HFFc6 (cell line): Measurements from ENCODE around the gene IQCH. TPM values are rescaled to one million over a fixed set of nuclear protein-coding genes. Genes with fewer than 3 reads are reported as not detected.

Experiments used
- DNase-seq: peaks from one replicate; pipeline ENCODE4 v3.0.0-alpha.2; 2018
- H3K27ac Mint-ChIP-seq: 2 replicates; pipeline ENCODE4 v1.8.0; 2020; ENCODE audit warnings: mild to moderate bottlenecking, mixed read lengths
- H3K27me3 Mint-ChIP-seq: 2 replicates; pipeline ENCODE4 v1.8.0; 2021; ENCODE audit warnings: mild to moderate bottlenecking, moderate library complexity, mixed read lengths; ENCODE audit not compliant: insufficient read depth
- H3K36me3 Mint-ChIP-seq: 2 replicates; pipeline ENCODE4 v1.8.0; 2021; ENCODE audit warnings: low read depth, mixed read lengths
- H3K4me1 Mint-ChIP-seq: 2 replicates; pipeline ENCODE4 v1.8.0; 2020; ENCODE audit warnings: low read depth, mixed read lengths
- H3K4me3 Mint-ChIP-seq: 2 replicates; pipeline ENCODE4 v1.8.0; 2020; ENCODE audit warnings: mild to moderate bottlenecking, moderate library complexity, mixed read lengths
- H3K9me3 Mint-ChIP-seq: 2 replicates; pipeline ENCODE4 v1.8.0; 2020; ENCODE audit warnings: mild to moderate bottlenecking, mixed read lengths
- CTCF ChIP-seq: fragments of 200-600 bp; sonication (generic); IDR thresholded peaks from 2 replicates; pipeline ENCODE4 v1.5.0; 2021; ENCODE audit warnings: antibody characterized with exemption, mild to moderate bottlenecking
- total RNA-seq, 6 experiments: library from RNA; stranded (reverse); fragmentation: NEBNext Ultra II Directional; extraction: Animal tissue kit (Norgen Biotek cat#: 25700); gene quantifications; 2 replicates in 1 of 6; 3 replicates in 5 of 6; pipeline ENCODE4 v1.2.3, GENCODE V29; 2021

IQCH gene
- total RNA-seq, 6 experiments from 2014 or later = 1.1 to 2.2 (median 1.5) TPM

- Mint-ChIP-seq H3K4me3 (peak within 1 kb of the TSS; percentile 89), H3K9me3 (no peaks in the 10 kb centered on the region), H3K4me1 (peaks cover 31% of the 10 kb centered on the region), H3K36me3 (peaks cover 12% of the 10 kb centered on the region; the same call in 1 of the 2 replicates), H3K27me3 (no peaks in the 10 kb centered on the region), H3K27ac (peak within 1 kb of the TSS; percentile 96)
- peak; percentile 65 for DNase-seq
- no peak for TF ChIP-seq CTCF
These were observed 266.6 kb downstream of the IQCH start, which contains the start of gene C15orf61 for GRCh38 chr15:67521029-67521782. Gene C15orf61, plus strand, starts transcription at chr15:67521131. Its CDS starts 118 bp downstream, at chr15:67521249.

- H3K27ac Mint-ChIP-seq = peak overlapping the region; percentile 96
- peaks cover 36% of the 10 kb centered on the region for H3K4me1 Mint-ChIP-seq
- H3K27me3 Mint-ChIP-seq = no peaks in the 10 kb centered on the region
- peak overlapping the region; percentile 89 for H3K4me3 Mint-ChIP-seq
- H3K36me3 Mint-ChIP-seq = peaks cover 18% of the 10 kb centered on the region
- peak; percentile 57 for DNase-seq
- no peaks in the 10 kb centered on the region for H3K9me3 Mint-ChIP-seq
- TF ChIP-seq CTCF = no peak
These were observed 267.4 kb downstream of the IQCH start for GRCh38 chr15:67521783-67522568.

GRCh38 chr15:67523330-67523729 lies 268.7 kb downstream of the IQCH start:
- Mint-ChIP-seq H3K4me3 (peak overlapping the region; percentile 89), H3K4me1 (peaks cover 39% of the 10 kb centered on the region), H3K27me3 (no peaks in the 10 kb centered on the region), H3K27ac (no peak overlapping the region), H3K9me3 (no peaks in the 10 kb centered on the region), H3K36me3 (peaks cover 27% of the 10 kb centered on the region)
- DNase-seq = no peak
- no peak for TF ChIP-seq CTCF

GRCh38 chr15:67524235-67524634 lies 269.6 kb downstream of the IQCH start:
- no peaks in the 10 kb centered on the region for H3K27me3 Mint-ChIP-seq
- H3K4me3 Mint-ChIP-seq = peak overlapping the region; percentile 47
- H3K9me3 Mint-ChIP-seq = no peaks in the 10 kb centered on the region
- no peak for DNase-seq
- peaks cover 43% of the 10 kb centered on the region for H3K4me1 Mint-ChIP-seq
- H3K36me3 Mint-ChIP-seq = peaks cover 26% of the 10 kb centered on the region
- no peak for TF ChIP-seq CTCF
- peak overlapping the region; percentile 5; the same call in 1 of the 2 replicates for H3K27ac Mint-ChIP-seq

GRCh38 chr15:67528513-67528912 lies 273.9 kb downstream of the IQCH start:
- Mint-ChIP-seq H3K27ac (no peak overlapping the region), H3K36me3 (peaks cover 29% of the 10 kb centered on the region), H3K4me3 (no peak overlapping the region), H3K4me1 (peaks cover 43% of the 10 kb centered on the region), H3K9me3 (no peaks in the 10 kb centered on the region), H3K27me3 (no peaks in the 10 kb centered on the region)
- no peak for DNase-seq
- no peak for TF ChIP-seq CTCF
